Thyroid gland (tissue), 4 donors: ENCODE results near the gene TSHZ2.

Source experiments
- POLR2A ChIP-seq, 2 donors: fragments of 450-650 bp; IDR thresholded peaks; one replicate each; pipeline ENCODE4 v1.6.1; 2017; ENCODE audit warnings: antibody characterized with exemption in 2 of 2, mild to moderate bottlenecking in 2 of 2, moderate library complexity in 1 of 2
- TF ChIP-seq, protein P1 (sequence below), 6 experiments: fragments of 200-600 bp in 3 of 6; fragments of 450-650 bp in 3 of 6; sonication (generic) in 3 of 6; IDR thresholded peaks; one replicate each; pipeline ENCODE4 v1.5.1; 2016 to 2019; ENCODE audit warnings: antibody characterized with exemption in 6 of 6, mild to moderate bottlenecking in 2 of 6, inconsistent platforms in 1 of 6, moderate library complexity in 1 of 6

DNA sequence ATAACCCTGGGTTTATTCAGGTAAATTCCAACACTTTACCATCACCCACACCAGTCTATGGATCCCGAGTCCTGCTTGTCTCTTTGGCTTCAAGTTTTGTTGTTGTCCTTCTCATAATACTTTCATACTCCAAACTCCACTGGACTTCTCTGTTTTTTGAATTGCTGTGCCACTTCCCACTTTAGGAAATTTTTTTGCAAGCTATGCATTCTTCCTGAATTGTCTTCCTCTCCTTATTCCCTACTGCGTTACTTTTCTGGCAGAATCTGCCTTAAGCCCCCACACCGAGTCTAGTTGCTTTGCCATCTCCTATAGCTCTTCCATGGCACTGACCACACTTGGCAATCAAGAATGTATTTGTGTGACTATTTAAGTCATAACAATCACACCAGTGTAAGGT is 96.1 kb downstream of the TSHZ2 start:
- TF ChIP-seq, protein P1, sequence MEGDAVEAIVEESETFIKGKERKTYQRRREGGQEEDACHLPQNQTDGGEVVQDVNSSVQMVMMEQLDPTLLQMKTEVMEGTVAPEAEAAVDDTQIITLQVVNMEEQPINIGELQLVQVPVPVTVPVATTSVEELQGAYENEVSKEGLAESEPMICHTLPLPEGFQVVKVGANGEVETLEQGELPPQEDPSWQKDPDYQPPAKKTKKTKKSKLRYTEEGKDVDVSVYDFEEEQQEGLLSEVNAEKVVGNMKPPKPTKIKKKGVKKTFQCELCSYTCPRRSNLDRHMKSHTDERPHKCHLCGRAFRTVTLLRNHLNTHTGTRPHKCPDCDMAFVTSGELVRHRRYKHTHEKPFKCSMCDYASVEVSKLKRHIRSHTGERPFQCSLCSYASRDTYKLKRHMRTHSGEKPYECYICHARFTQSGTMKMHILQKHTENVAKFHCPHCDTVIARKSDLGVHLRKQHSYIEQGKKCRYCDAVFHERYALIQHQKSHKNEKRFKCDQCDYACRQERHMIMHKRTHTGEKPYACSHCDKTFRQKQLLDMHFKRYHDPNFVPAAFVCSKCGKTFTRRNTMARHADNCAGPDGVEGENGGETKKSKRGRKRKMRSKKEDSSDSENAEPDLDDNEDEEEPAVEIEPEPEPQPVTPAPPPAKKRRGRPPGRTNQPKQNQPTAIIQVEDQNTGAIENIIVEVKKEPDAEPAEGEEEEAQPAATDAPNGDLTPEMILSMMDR (IDR thresholded peaks at IDR 0.05), result no peak
- no peak for TF ChIP-seq POLR2A (IDR thresholded peaks at IDR 0.05)
